ENCODE results near the gene APLP1. TPM values are rescaled to one million over a fixed set of nuclear protein-coding genes. Genes with fewer than 3 reads are reported as not detected.
A peak's percentile ranks its signal among the peaks of the same experiment; 100 is the strongest.
"Not testable (repeated sequence)": the region's sequence is repeated elsewhere in the genome, so short reads cannot be mapped to it uniquely, and the experiment has no call there.

The APLP1 gene
- 7.0 and 12.6 TPM in 2 replicates for total RNA-seq (2014; rRNA removed; shearing (Covaris generic))

- peak; percentile 71 for DNase-seq (ENCODE audit: low spot score)
Measured at GRCh38 chr19:35868172-35868822, at the start of gene APLP1. APLP1 (plus strand) TSS chr19:35868574; CDS start chr19:35868637, 63 bp downstream.

GRCh38 chr19:35822579-35822978 is 45.8 kb upstream of the APLP1 start:
- DNase-seq (ENCODE audit: low spot score): no peak

GRCh38 chr19:35824150-35824549 is 44.2 kb upstream of the APLP1 start:
- no peak for DNase-seq (ENCODE audit: low spot score)

GRCh38 chr19:35828692-35829301 is 39.6 kb upstream of the APLP1 start:
- DNase-seq (ENCODE audit: low spot score): peak; percentile 61

GRCh38 chr19:35830986-35831385 is 37.4 kb upstream of the APLP1 start:
- DNase-seq (ENCODE audit: low spot score): no peak

GRCh38 chr19:35832054-35832453 is 36.3 kb upstream of the APLP1 start:
- DNase-seq (ENCODE audit: low spot score): no peak

- no peak for DNase-seq (ENCODE audit: low spot score)
Measured at GRCh38 chr19:35833972-35834371, 34.4 kb upstream of the APLP1 start.

- not testable (repeated sequence) for DNase-seq (ENCODE audit: low spot score)
Measured at GRCh38 chr19:35836096-35836495, 32.3 kb upstream of the APLP1 start.

- no peak for DNase-seq (ENCODE audit: low spot score)
Measured at GRCh38 chr19:35841961-35842595, 26.3 kb upstream of the APLP1 start.

GRCh38 chr19:35842666-35843272 is 25.6 kb upstream of the APLP1 start:
- DNase-seq (ENCODE audit: low spot score): no peak

GRCh38 chr19:35843676-35844481 is 24.5 kb upstream of the APLP1 start:
- DNase-seq (ENCODE audit: low spot score): no peak

GRCh38 chr19:35844482-35845214 is 23.7 kb upstream of the APLP1 start:
- no peak for DNase-seq (ENCODE audit: low spot score)

GRCh38 chr19:35845215-35846037 is 22.9 kb upstream of the APLP1 start:
- no peak for DNase-seq (ENCODE audit: low spot score)

GRCh38 chr19:35846038-35846668 is 22.2 kb upstream of the APLP1 start:
- DNase-seq (ENCODE audit: low spot score): peak; percentile 42

- DNase-seq (ENCODE audit: low spot score): no peak
Measured at GRCh38 chr19:35847911-35848310, 20.5 kb upstream of the APLP1 start.

GRCh38 chr19:35848486-35848885 is 19.9 kb upstream of the APLP1 start:
- DNase-seq (ENCODE audit: low spot score): no peak

- no peak for DNase-seq (ENCODE audit: low spot score)
Measured at GRCh38 chr19:35848919-35849505, 19.4 kb upstream of the APLP1 start.

- DNase-seq (ENCODE audit: low spot score): no peak
Measured at GRCh38 chr19:35851213-35852028, 17.0 kb upstream of the APLP1 start.
